DOHH2 (cell line): ENCODE data around the gene TTLL10.

Experiments
- H3F3A ChIP-seq: fragments of 200-600 bp; sonication (generic), shearing (Covaris generic); 2 replicates; pipeline ENCODE4 v1.6.0; 2016; ENCODE audit warnings: antibody characterized with exemption, mild to moderate bottlenecking; ENCODE audit not compliant: control insufficient read depth, insufficient read depth
- H3K27ac ChIP-seq: fragments of 200-600 bp; sonication (generic); 2 replicates; pipeline ENCODE4 v1.5.1; 2014; ENCODE audit warnings: low read depth, mild to moderate bottlenecking, low read length, moderate library complexity
- H3K27me3 ChIP-seq: fragments of 200-600 bp; sonication (generic); 2 replicates; pipeline ENCODE4 v1.6.1; 2014; ENCODE audit warnings: mild to moderate bottlenecking, low read length, mixed read lengths; ENCODE audit not compliant: control insufficient read depth
- H3K36me3 ChIP-seq: fragments of 200-600 bp; sonication (generic); 2 replicates; pipeline ENCODE4 v1.6.1; 2014; ENCODE audit warnings: mild to moderate bottlenecking, low read length, moderate library complexity, mixed read lengths; ENCODE audit not compliant: control insufficient read depth
- H3K4me1 ChIP-seq: fragments of 200-600 bp; sonication (generic); 2 replicates; pipeline ENCODE4 v1.6.1; 2014; ENCODE audit warnings: mild to moderate bottlenecking, low read length, mixed read lengths; ENCODE audit not compliant: control insufficient read depth
- H3K4me2 ChIP-seq: fragments of 200-600 bp; sonication (generic); 2 replicates; pipeline ENCODE4 v1.6.0; 2014; ENCODE audit warnings: mild to moderate bottlenecking, low read length, moderate library complexity
- H3K4me3 ChIP-seq: fragments of 200-600 bp; sonication (generic); 2 replicates; pipeline ENCODE4 v1.5.1; 2014; ENCODE audit warnings: mild to moderate bottlenecking, low read length, mixed read lengths
- H3K79me2 ChIP-seq: fragments of 200-600 bp; sonication (generic); 2 replicates; pipeline ENCODE4 v1.6.1; 2014; ENCODE audit warnings: mild to moderate bottlenecking, low read length, mixed read lengths; ENCODE audit not compliant: control insufficient read depth
- H3K9me2 ChIP-seq: fragments of 200-600 bp; sonication (generic); replicated peaks from 2 replicates; pipeline ENCODE4 v1.6.1; 2014; ENCODE audit warnings: mild to moderate bottlenecking, low read length, mixed read lengths; ENCODE audit not compliant: control insufficient read depth
- H3K9me3 ChIP-seq: fragments of 200-600 bp; sonication (generic); 2 replicates; pipeline ENCODE4 v1.6.1; 2014; ENCODE audit warnings: antibody characterized with exemption, low read length, mixed read lengths; ENCODE audit not compliant: control insufficient read depth, insufficient read depth
- H4K20me1 ChIP-seq: fragments of 200-600 bp; sonication (generic); 2 replicates; pipeline ENCODE4 v1.6.0; 2014; ENCODE audit warnings: low read depth, mild to moderate bottlenecking, antibody characterized with exemption, low read length, moderate library complexity; ENCODE audit not compliant: control insufficient read depth, insufficient read depth
- CTCF ChIP-seq: fragments of 200-600 bp; sonication (generic); IDR thresholded peaks from one replicate; pipeline ENCODE4 v1.5.1; 2014; ENCODE audit warnings: antibody characterized with exemption, mild to moderate bottlenecking, low read depth, low read length; ENCODE audit not compliant: poor library complexity, severe bottlenecking
- EZH2phosphoT487 ChIP-seq: fragments of 200-600 bp; sonication (generic); IDR thresholded peaks from 2 replicates; pipeline ENCODE4 v1.6.1; 2017; ENCODE audit warnings: borderline replicate concordance, mild to moderate bottlenecking, antibody characterized with exemption, low read length, moderate library complexity, mixed read lengths

Gene TTLL10

GRCh38 chr1:1168451-1169411 lies 4.9 kb upstream of the TTLL10 start:
- TF ChIP-seq CTCF, result no peak
- TF ChIP-seq EZH2phosphoT487, result no peak
- Histone ChIP-seq H3K9me2 (no peaks in the 10 kb centered on the region), H4K20me1 (no peaks in the 10 kb centered on the region), H3K79me2 (no peaks in the 10 kb centered on the region), H3K4me1 (peaks cover 32% of the 10 kb centered on the region), H3K27me3 (peaks cover 49% of the 10 kb centered on the region), H3K4me3 (no peak overlapping the region), H3K4me2 (no peak overlapping the region), H3K27ac (no peak overlapping the region), H3F3A (no peaks in the 10 kb centered on the region), H3K36me3 (no peaks in the 10 kb centered on the region), H3K9me3 (no peaks in the 10 kb centered on the region)

GRCh38 chr1:1169429-1170214 lies 4.1 kb upstream of the TTLL10 start:
- Histone ChIP-seq H3K27me3 (peaks cover 50% of the 10 kb centered on the region), H4K20me1 (no peaks in the 10 kb centered on the region)

More at GRCh38 chr1:1169429-1170214, 4.1 kb upstream of the TTLL10 start:
- Histone ChIP-seq H3K4me2 (peak overlapping the region; percentile 42), H3K36me3 (no peaks in the 10 kb centered on the region), H3K27ac (no peak overlapping the region), H3K79me2 (no peaks in the 10 kb centered on the region), H3F3A (no peaks in the 10 kb centered on the region), H3K9me3 (no peaks in the 10 kb centered on the region), H3K4me3 (peak overlapping the region; percentile 8; the same call in 1 of the 2 replicates), H3K4me1 (peaks cover 37% of the 10 kb centered on the region), H3K9me2 (no peaks in the 10 kb centered on the region)
- TF ChIP-seq EZH2phosphoT487 (no peak; the same call in 1 of the 2 replicates), CTCF (no peak)
